Esophagus muscularis mucosa (tissue), 3 donors: ENCODE measurements around the gene RNF145.

Experiments
- POLR2A ChIP-seq: fragments of 450-650 bp; IDR thresholded peaks from one replicate; pipeline ENCODE4 v1.6.1; 2017; ENCODE audit warnings: antibody characterized with exemption, moderate library complexity, mild to moderate bottlenecking, low read depth
- POLR2AphosphoS5 ChIP-seq, 2 donors: sonication (generic); formaldehyde crosslinking; IDR thresholded peaks; one replicate each; pipeline ENCODE4 v1.6.1; 2017; ENCODE audit warnings: antibody characterized with exemption in 2 of 2
- TF ChIP-seq, protein P1 (sequence below), 3 experiments: fragments of 200-600 bp in 2 of 3; fragments of 450-650 bp in 1 of 3; sonication (generic) in 2 of 3; IDR thresholded peaks; one replicate each; pipeline ENCODE4 v1.5.1; 2017 to 2019; ENCODE audit warnings: antibody characterized with exemption in 3 of 3, mild to moderate bottlenecking in 2 of 3, moderate library complexity in 1 of 3

DNA sequence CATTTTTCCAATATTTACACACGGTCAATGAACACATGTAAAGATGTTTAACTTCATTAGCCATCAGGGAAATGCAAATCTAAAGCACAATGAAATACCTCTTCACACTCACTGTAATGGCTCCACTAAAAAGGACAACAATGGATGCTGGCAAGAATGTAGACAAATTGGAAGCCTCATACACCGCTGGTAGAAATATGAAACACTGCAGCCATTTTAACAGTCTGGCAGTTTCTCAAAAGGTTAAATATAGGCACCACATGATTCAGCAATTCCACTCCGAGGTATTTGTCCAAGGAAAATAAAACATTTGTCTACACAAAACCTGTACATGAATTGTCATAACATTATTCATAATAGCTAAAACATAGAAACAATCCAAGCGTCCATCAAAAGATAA is 20.0 kb downstream of the RNF145 start:
- TF ChIP-seq, protein P1, sequence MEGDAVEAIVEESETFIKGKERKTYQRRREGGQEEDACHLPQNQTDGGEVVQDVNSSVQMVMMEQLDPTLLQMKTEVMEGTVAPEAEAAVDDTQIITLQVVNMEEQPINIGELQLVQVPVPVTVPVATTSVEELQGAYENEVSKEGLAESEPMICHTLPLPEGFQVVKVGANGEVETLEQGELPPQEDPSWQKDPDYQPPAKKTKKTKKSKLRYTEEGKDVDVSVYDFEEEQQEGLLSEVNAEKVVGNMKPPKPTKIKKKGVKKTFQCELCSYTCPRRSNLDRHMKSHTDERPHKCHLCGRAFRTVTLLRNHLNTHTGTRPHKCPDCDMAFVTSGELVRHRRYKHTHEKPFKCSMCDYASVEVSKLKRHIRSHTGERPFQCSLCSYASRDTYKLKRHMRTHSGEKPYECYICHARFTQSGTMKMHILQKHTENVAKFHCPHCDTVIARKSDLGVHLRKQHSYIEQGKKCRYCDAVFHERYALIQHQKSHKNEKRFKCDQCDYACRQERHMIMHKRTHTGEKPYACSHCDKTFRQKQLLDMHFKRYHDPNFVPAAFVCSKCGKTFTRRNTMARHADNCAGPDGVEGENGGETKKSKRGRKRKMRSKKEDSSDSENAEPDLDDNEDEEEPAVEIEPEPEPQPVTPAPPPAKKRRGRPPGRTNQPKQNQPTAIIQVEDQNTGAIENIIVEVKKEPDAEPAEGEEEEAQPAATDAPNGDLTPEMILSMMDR (IDR thresholded peaks at IDR 0.05): no peak
- no peak for TF ChIP-seq POLR2A
- no peak for TF ChIP-seq POLR2AphosphoS5 (IDR thresholded peaks at IDR 0.05)
